Measurements from ENCODE around the gene UNC119B. TPM values are rescaled to one million over a fixed set of nuclear protein-coding genes. Genes with fewer than 3 reads are reported as not detected.

The UNC119B gene
- total and polyA plus RNA-seq, 2 of the 4 experiments (the other 2 are of a cell fraction) = 8.4 to 21.6 TPM

DNA sequence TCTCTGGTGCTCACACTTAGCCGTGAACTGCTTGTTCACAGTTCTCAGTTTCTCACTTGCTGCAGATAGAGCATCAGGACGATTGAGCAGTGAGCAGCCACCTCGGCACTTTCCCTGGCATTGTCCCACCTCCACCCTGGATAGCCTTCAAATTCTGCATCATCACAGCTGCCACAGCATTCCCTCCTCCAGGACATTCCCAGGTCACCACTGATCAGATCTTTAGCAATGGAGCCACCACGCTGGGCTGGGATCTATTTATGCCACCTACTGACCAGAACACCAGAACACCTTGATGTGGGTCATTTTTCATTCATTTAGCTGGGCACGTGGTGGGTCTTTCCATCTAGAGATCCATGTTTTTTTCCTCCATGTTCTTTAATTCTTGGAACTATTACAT is 39.0 kb downstream of the UNC119B start:
- H3K36me3 ChIP-seq (ENCODE audit: control insufficient read depth, insufficient read depth, low read length) = no peaks in the 10 kb centered on the region
- intact Hi-C loops (cut with micrococcal nuclease) = no loop called here
- no peak for DNase-seq

More for the DNA sequence above, 39.0 kb downstream of the UNC119B start:
- TF ChIP-seq CHD1 (IDR thresholded peaks at IDR 0.05; ENCODE audit: low read depth, low read length) (no peak), SMC3 (IDR thresholded peaks at IDR 0.05; ENCODE audit: low read depth, low read length) (no peak), NFE2L2 (IDR thresholded peaks at IDR 0.05; ENCODE audit: low read depth, low read length) (no peak), MAFK (IDR thresholded peaks at IDR 0.05; ENCODE audit: low read depth, low read length) (no peak), RAD21 (IDR thresholded peaks at IDR 0.05; ENCODE audit: low read length) (no peak), CEBPB (IDR thresholded peaks at IDR 0.05; ENCODE audit: low read depth, low read length) (no peak), BHLHE40 (IDR thresholded peaks at IDR 0.05; ENCODE audit: low read depth, low read length) (no peak), POLR2A (IDR thresholded peaks at IDR 0.05; ENCODE audit: low read depth, low read length) (no peak), MXI1 (IDR thresholded peaks at IDR 0.05; ENCODE audit: borderline replicate concordance, low read depth, low read length) (no peak), MAZ (IDR thresholded peaks at IDR 0.05; ENCODE audit: borderline replicate concordance, low read depth, low read length) (no peak), RFX5 (IDR thresholded peaks at IDR 0.05; ENCODE audit: low read depth, low read length) (no peak)
- TF ChIP-seq, protein P1, sequence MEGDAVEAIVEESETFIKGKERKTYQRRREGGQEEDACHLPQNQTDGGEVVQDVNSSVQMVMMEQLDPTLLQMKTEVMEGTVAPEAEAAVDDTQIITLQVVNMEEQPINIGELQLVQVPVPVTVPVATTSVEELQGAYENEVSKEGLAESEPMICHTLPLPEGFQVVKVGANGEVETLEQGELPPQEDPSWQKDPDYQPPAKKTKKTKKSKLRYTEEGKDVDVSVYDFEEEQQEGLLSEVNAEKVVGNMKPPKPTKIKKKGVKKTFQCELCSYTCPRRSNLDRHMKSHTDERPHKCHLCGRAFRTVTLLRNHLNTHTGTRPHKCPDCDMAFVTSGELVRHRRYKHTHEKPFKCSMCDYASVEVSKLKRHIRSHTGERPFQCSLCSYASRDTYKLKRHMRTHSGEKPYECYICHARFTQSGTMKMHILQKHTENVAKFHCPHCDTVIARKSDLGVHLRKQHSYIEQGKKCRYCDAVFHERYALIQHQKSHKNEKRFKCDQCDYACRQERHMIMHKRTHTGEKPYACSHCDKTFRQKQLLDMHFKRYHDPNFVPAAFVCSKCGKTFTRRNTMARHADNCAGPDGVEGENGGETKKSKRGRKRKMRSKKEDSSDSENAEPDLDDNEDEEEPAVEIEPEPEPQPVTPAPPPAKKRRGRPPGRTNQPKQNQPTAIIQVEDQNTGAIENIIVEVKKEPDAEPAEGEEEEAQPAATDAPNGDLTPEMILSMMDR (conservative IDR thresholded peaks at IDR 0.05; ENCODE audit: low read depth, low read length) = no peak
- TF ChIP-seq, protein P2, sequence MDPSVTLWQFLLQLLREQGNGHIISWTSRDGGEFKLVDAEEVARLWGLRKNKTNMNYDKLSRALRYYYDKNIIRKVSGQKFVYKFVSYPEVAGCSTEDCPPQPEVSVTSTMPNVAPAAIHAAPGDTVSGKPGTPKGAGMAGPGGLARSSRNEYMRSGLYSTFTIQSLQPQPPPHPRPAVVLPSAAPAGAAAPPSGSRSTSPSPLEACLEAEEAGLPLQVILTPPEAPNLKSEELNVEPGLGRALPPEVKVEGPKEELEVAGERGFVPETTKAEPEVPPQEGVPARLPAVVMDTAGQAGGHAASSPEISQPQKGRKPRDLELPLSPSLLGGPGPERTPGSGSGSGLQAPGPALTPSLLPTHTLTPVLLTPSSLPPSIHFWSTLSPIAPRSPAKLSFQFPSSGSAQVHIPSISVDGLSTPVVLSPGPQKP (IDR thresholded peaks at IDR 0.05; ENCODE audit: borderline replicate concordance, low read depth, low read length) = no peak
- TF ChIP-seq, protein P3, sequence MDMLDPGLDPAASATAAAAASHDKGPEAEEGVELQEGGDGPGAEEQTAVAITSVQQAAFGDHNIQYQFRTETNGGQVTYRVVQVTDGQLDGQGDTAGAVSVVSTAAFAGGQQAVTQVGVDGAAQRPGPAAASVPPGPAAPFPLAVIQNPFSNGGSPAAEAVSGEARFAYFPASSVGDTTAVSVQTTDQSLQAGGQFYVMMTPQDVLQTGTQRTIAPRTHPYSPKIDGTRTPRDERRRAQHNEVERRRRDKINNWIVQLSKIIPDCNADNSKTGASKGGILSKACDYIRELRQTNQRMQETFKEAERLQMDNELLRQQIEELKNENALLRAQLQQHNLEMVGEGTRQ (IDR thresholded peaks at IDR 0.05; ENCODE audit: low read depth, low read length) = no peak
- Histone ChIP-seq H3K4me2 (ENCODE audit: low read depth, low read length) (no peak overlapping the region), H2BK5ac (ENCODE audit: low read depth, low read length, poor library complexity, severe bottlenecking) (no peak overlapping the region), H3K23ac (ENCODE audit: low read depth, low read length) (no peak overlapping the region; the same call in 1 of the 2 replicates), H2AK9ac (replicated peaks; ENCODE audit: low read depth, low read length, poor library complexity) (no peak overlapping the region), H3K79me1 (ENCODE audit: low read depth in 1 of 2, low read length in 2 of 2) (no peaks in the 10 kb centered on the region), H4K20me1 (ENCODE audit: insufficient read depth, low read length) (no peaks in the 10 kb centered on the region; the same call in 1 of the 2 replicates), H4K5ac (ENCODE audit: low read depth, low read length) (no peak overlapping the region), H3K4ac (ENCODE audit: low read depth, low read length) (no peak overlapping the region), H3K18ac (ENCODE audit: low read depth, low read length) (no peak overlapping the region), H3K4me1 (ENCODE audit: control insufficient read depth, insufficient read depth, low read length) (no peaks in the 10 kb centered on the region), H2BK120ac (ENCODE audit: low read depth, low read length) (no peak overlapping the region), H2BK15ac (ENCODE audit: low read depth, low read length) (no peak overlapping the region), H2AK5ac (ENCODE audit: low read depth, low read length) (no peak overlapping the region), H3K56ac (ENCODE audit: extremely low read depth, insufficient read depth, low read length) (no peak overlapping the region), H3K4me3 (ENCODE audit: insufficient read depth, low read depth, low read length) (no peak overlapping the region), H3K9me3 (ENCODE audit: control insufficient read depth, insufficient read depth, low read length) (no peaks in the 10 kb centered on the region), H3K14ac (replicated peaks; ENCODE audit: low read depth, low read length) (no peak overlapping the region), H2BK20ac (ENCODE audit: low read depth, low read length) (no peak overlapping the region), H3K27ac (ENCODE audit: insufficient read depth, low read length) (no peak overlapping the region), H3K9ac (ENCODE audit: low read depth, low read length) (no peak overlapping the region), H3K27me3 (ENCODE audit: control insufficient read depth, insufficient read depth, low read length) (peaks cover 6% of the 10 kb centered on the region; the same call in 1 of the 2 replicates), H2AFZ (replicated peaks; ENCODE audit: low read length, poor library complexity) (no peak overlapping the region), H3K9me1 (ENCODE audit: insufficient read depth, low read length) (no peaks in the 10 kb centered on the region), H4K91ac (ENCODE audit: insufficient read depth, low read depth, low read length) (no peak overlapping the region), H4K8ac (ENCODE audit: low read depth in 2 of 2, low read length in 2 of 2) (no peak overlapping the region)
- BruUV-seq (replicated peaks) = no TSS peak
- ChIA-PET POLR2A (ENCODE audit: unreplicated experiment) (no interaction called here), CTCF (interaction anchor here (0.6 kb wide), 1 partner anchor 46 kb away, joined by 3 read pairs; no protein-coding TSS in a partner anchor)
- dilution Hi-C loops (cut with HindIII; ENCODE audit: low sequenced_read_pairs, unreplicated experiment) = no loop called here
- 88% methylated on average over 2 of the region's 5 CpGs; no CpG with 5 or more reads in 1 of the 2 experiments for WGBS, 2 experiments (ENCODE audit: extremely low coverage in 2 of 2, insufficient read length in 1 of 2)
- no peak for ATAC-seq (ENCODE audit: low read depth)
- in situ Hi-C loops (cut with MboI; ENCODE audit: low sequenced_read_pairs) = no loop called here

All from IMR-90 (cell line).